GM23338 (cell line): ENCODE results near the gene STAT4. TPM values are rescaled to one million over a fixed set of nuclear protein-coding genes. Genes with fewer than 3 reads are reported as not detected.

Experiments
- ATAC-seq: fragments of 200-7000 bp; cut with Tn5 transposase; 3 replicates; pipeline ENCODE4 v1.9.1; 2020
- DNase-seq: peaks from one replicate; pipeline ENCODE4 v3.0.0-alpha.2; 2015; ENCODE audit warnings: low spot score
- H2AFZ ChIP-seq: fragments of 200-600 bp; sonication (generic); 2 replicates; pipeline ENCODE4 v1.8.0; 2016; ENCODE audit warnings: antibody characterized with exemption, mild to moderate bottlenecking, moderate library complexity
- H3F3A ChIP-seq: fragments of 200-600 bp; sonication (generic); replicated peaks from 2 replicates; pipeline ENCODE4 v1.8.0; 2017; ENCODE audit warnings: antibody characterized with exemption, mixed run types, low read depth
- H3K27ac ChIP-seq: fragments of 200-600 bp; sonication (generic); 2 replicates; pipeline ENCODE4 v1.6.1; 2016; ENCODE audit warnings: low read depth
- H3K27me3 ChIP-seq: fragments of 200-600 bp; sonication (generic); 2 replicates; pipeline ENCODE4 v1.8.0; 2016; ENCODE audit warnings: mild to moderate bottlenecking, mixed run types, moderate library complexity; ENCODE audit not compliant: insufficient read depth
- H3K36me3 ChIP-seq: fragments of 200-600 bp; sonication (generic); 2 replicates; pipeline ENCODE4 v1.8.0; 2016; ENCODE audit warnings: mild to moderate bottlenecking; ENCODE audit not compliant: insufficient read depth
- H3K4me1 ChIP-seq: fragments of 200-600 bp; sonication (generic); 2 replicates; pipeline ENCODE4 v1.8.0; 2016; ENCODE audit warnings: mild to moderate bottlenecking, moderate library complexity; ENCODE audit not compliant: insufficient read depth
- H3K4me2 ChIP-seq: fragments of 200-600 bp; sonication (generic); 2 replicates; pipeline ENCODE4 v1.7.1; 2017; ENCODE audit warnings: mixed run types
- H3K4me3 ChIP-seq: fragments of 200-600 bp; sonication (generic); 2 replicates; pipeline ENCODE4 v1.6.1; 2016; ENCODE audit warnings: mixed run types
- H3K79me2 ChIP-seq: fragments of 200-600 bp; sonication (generic); replicated peaks from 2 replicates; pipeline ENCODE4 v1.8.0; 2017; ENCODE audit warnings: mild to moderate bottlenecking; ENCODE audit not compliant: insufficient read depth
- H3K9me2 ChIP-seq: fragments of 200-600 bp; sonication (generic); 2 replicates; pipeline ENCODE4 v1.8.0; 2017; ENCODE audit not compliant: insufficient read depth
- H4K20me1 ChIP-seq: fragments of 200-600 bp; sonication (generic); replicated peaks from 2 replicates; pipeline ENCODE4 v1.8.0; 2017; ENCODE audit warnings: mild to moderate bottlenecking; ENCODE audit not compliant: insufficient read depth
- H3K27ac Mint-ChIP-seq: 2 replicates; pipeline ENCODE4 v1.8.0; 2020; ENCODE audit warnings: inconsistent platforms, mild to moderate bottlenecking, moderate library complexity, mixed read lengths
- H3K27me3 Mint-ChIP-seq: 3 replicates; pipeline ENCODE4 v1.8.0; 2022; ENCODE audit warnings: low read depth, mild to moderate bottlenecking, moderate library complexity, mixed read lengths, inconsistent platforms; ENCODE audit not compliant: insufficient read depth, poor library complexity
- H3K36me3 Mint-ChIP-seq: 3 replicates; pipeline ENCODE4 v1.8.0; 2021; ENCODE audit warnings: low read depth, mild to moderate bottlenecking, inconsistent platforms, moderate library complexity, mixed read lengths
- H3K4me1 Mint-ChIP-seq: 3 replicates; pipeline ENCODE4 v1.8.0; 2020; ENCODE audit warnings: mild to moderate bottlenecking, inconsistent platforms, mixed read lengths
- H3K4me3 Mint-ChIP-seq: 3 replicates; pipeline ENCODE4 v1.8.0; 2021; ENCODE audit warnings: moderate library complexity, mild to moderate bottlenecking, inconsistent platforms, mixed read lengths
- H3K9me3 Mint-ChIP-seq: 3 replicates; pipeline ENCODE4 v1.8.0; 2020; ENCODE audit warnings: moderate library complexity, mild to moderate bottlenecking, inconsistent platforms, mixed read lengths
- CREB1 ChIP-seq: fragments of 250-450 bp; sonication (Bioruptor Pico); IDR thresholded peaks from 2 replicates; pipeline ENCODE4 v1.5.0; 2020; ENCODE audit warnings: low read depth, mild to moderate bottlenecking, moderate library complexity
- EZH2 ChIP-seq: fragments of 200-600 bp; sonication (generic); IDR thresholded peaks from one replicate; pipeline ENCODE4 v1.8.0; 2017; ENCODE audit warnings: antibody characterized with exemption, mild to moderate bottlenecking, low read depth; ENCODE audit not compliant: unreplicated experiment
- EZH2phosphoT487 ChIP-seq: fragments of 200-600 bp; sonication (generic); IDR thresholded peaks from one replicate; pipeline ENCODE4 v1.8.1; 2018; ENCODE audit warnings: antibody characterized with exemption; ENCODE audit not compliant: unreplicated experiment
- JUNB ChIP-seq: IDR thresholded peaks from one replicate; pipeline ENCODE4 v1.6.1; 2016; ENCODE audit warnings: antibody characterized with exemption; ENCODE audit not compliant: unreplicated experiment
- NANOG ChIP-seq: IDR thresholded peaks from 2 replicates; pipeline ENCODE4 v1.6.1; 2016; ENCODE audit warnings: antibody characterized with exemption, borderline replicate concordance
- POLR2AphosphoS5 ChIP-seq: IDR thresholded peaks from 2 replicates; pipeline ENCODE4 v1.6.1; 2016; ENCODE audit warnings: antibody characterized with exemption, low read depth
- STAT1 ChIP-seq: IDR thresholded peaks from one replicate; pipeline ENCODE4 v1.6.1; 2016; ENCODE audit warnings: antibody characterized with exemption; ENCODE audit not compliant: unreplicated experiment
- ZNF114 ChIP-seq: fragments of 250-450 bp; sonication (Bioruptor Pico); IDR thresholded peaks from 2 replicates; pipeline ENCODE4 v1.5.0; 2020; ENCODE audit warnings: mild to moderate bottlenecking, moderate library complexity
- ZNF331 ChIP-seq: fragments of 250-450 bp; sonication (Bioruptor Pico); IDR thresholded peaks from 2 replicates; pipeline ENCODE4 v1.5.0; 2020; ENCODE audit warnings: low read depth, mild to moderate bottlenecking, moderate library complexity
- polyA plus RNA-seq: library from polyadenylated mRNA; unstranded; fragments of >200 nt; fragmentation: Nextera tagmentation; extraction: Ambion mirVana; gene quantifications from 2 replicates; pipeline ENCODE4 v1.2.1, GENCODE V29; 2016
- total RNA-seq: library from RNA; depleted of rRNA; stranded (reverse); fragments of >200 nt; shearing (Covaris generic); gene quantifications from 2 replicates; pipeline ENCODE4 v1.2.3, GENCODE V29; 2014
- TF ChIP-seq, protein P1 (sequence below), 2 experiments: fragments of 200-600 bp in 1 of 2; sonication (generic) in 1 of 2; conservative IDR thresholded peaks; 2 replicates each; pipeline versions ENCODE4 v1.5.1 to v1.6.1; 2016 to 2017; ENCODE audit warnings: antibody characterized with exemption in 2 of 2, low read depth in 2 of 2, mild to moderate bottlenecking in 2 of 2, moderate library complexity in 1 of 2
- TF ChIP-seq, protein P2 (sequence below): IDR thresholded peaks from one replicate; pipeline ENCODE4 v1.6.1; 2018; ENCODE audit warnings: antibody characterized with exemption; ENCODE audit not compliant: unreplicated experiment
- TF ChIP-seq, protein P3 (sequence below): fragments of 250-450 bp; sonication (Bioruptor Pico); IDR thresholded peaks from 2 replicates; pipeline ENCODE4 v1.5.0; 2020; ENCODE audit warnings: mild to moderate bottlenecking, moderate library complexity
- TF ChIP-seq, protein P4 (sequence below): IDR thresholded peaks from 2 replicates; pipeline ENCODE4 v1.6.1; 2016; ENCODE audit warnings: antibody characterized with exemption

Gene STAT4
- total and polyA plus RNA-seq, 2 experiments from 2014 or later: 0.52 to 0.86 TPM

DNA sequence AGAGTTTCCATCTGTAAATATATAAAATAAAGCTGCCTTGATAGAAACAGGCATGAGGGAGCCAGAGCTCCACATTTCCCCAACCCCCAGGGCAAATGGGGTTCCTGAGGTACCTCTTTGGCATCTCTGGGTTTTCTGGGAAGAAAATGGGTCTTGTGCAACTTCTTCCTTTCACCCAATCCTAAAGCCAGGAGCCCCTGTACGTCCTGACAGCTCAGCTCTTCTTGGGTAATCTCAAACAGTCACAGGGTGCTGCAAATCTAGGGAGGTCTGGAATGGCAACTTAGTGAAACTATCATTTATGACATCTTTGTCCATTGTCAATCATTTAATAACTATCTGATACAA lies 100.2 kb downstream of the STAT4 start:
- H3K4me1 Mint-ChIP-seq: peaks cover 4% of the 10 kb centered on the region; the same call in 2 of the 3 replicates
- no peak for DNase-seq
- H2AFZ ChIP-seq: no peak overlapping the region
- H3K4me1 ChIP-seq: no peaks in the 10 kb centered on the region
- peaks cover 3% of the 10 kb centered on the region for H3K27me3 Mint-ChIP-seq
- no peaks in the 10 kb centered on the region for H3K27me3 ChIP-seq
- peaks cover 16% of the 10 kb centered on the region; the same call in 1 of the 2 replicates for H3K9me2 ChIP-seq
- H3K4me3 Mint-ChIP-seq: no peak overlapping the region
- no peak overlapping the region for H3K4me3 ChIP-seq
- H4K20me1 ChIP-seq: no peaks in the 10 kb centered on the region
- TF ChIP-seq POLR2AphosphoS5 (no peak), CREB1 (CRISPR knock-in tag) (no peak), EZH2phosphoT487 (no peak), JUNB (no peak), ZNF331 (CRISPR knock-in tag) (no peak), STAT1 (no peak), ZNF114 (CRISPR knock-in tag) (no peak), NANOG (no peak), EZH2 (no peak)
- TF ChIP-seq, protein P1, sequence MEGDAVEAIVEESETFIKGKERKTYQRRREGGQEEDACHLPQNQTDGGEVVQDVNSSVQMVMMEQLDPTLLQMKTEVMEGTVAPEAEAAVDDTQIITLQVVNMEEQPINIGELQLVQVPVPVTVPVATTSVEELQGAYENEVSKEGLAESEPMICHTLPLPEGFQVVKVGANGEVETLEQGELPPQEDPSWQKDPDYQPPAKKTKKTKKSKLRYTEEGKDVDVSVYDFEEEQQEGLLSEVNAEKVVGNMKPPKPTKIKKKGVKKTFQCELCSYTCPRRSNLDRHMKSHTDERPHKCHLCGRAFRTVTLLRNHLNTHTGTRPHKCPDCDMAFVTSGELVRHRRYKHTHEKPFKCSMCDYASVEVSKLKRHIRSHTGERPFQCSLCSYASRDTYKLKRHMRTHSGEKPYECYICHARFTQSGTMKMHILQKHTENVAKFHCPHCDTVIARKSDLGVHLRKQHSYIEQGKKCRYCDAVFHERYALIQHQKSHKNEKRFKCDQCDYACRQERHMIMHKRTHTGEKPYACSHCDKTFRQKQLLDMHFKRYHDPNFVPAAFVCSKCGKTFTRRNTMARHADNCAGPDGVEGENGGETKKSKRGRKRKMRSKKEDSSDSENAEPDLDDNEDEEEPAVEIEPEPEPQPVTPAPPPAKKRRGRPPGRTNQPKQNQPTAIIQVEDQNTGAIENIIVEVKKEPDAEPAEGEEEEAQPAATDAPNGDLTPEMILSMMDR (conservative IDR thresholded peaks at IDR 0.05; ENCODE audit: low read depth in 2 of 2): no peak
- TF ChIP-seq, protein P2, sequence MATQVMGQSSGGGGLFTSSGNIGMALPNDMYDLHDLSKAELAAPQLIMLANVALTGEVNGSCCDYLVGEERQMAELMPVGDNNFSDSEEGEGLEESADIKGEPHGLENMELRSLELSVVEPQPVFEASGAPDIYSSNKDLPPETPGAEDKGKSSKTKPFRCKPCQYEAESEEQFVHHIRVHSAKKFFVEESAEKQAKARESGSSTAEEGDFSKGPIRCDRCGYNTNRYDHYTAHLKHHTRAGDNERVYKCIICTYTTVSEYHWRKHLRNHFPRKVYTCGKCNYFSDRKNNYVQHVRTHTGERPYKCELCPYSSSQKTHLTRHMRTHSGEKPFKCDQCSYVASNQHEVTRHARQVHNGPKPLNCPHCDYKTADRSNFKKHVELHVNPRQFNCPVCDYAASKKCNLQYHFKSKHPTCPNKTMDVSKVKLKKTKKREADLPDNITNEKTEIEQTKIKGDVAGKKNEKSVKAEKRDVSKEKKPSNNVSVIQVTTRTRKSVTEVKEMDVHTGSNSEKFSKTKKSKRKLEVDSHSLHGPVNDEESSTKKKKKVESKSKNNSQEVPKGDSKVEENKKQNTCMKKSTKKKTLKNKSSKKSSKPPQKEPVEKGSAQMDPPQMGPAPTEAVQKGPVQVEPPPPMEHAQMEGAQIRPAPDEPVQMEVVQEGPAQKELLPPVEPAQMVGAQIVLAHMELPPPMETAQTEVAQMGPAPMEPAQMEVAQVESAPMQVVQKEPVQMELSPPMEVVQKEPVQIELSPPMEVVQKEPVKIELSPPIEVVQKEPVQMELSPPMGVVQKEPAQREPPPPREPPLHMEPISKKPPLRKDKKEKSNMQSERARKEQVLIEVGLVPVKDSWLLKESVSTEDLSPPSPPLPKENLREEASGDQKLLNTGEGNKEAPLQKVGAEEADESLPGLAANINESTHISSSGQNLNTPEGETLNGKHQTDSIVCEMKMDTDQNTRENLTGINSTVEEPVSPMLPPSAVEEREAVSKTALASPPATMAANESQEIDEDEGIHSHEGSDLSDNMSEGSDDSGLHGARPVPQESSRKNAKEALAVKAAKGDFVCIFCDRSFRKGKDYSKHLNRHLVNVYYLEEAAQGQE: no peak
- TF ChIP-seq, protein P3, sequence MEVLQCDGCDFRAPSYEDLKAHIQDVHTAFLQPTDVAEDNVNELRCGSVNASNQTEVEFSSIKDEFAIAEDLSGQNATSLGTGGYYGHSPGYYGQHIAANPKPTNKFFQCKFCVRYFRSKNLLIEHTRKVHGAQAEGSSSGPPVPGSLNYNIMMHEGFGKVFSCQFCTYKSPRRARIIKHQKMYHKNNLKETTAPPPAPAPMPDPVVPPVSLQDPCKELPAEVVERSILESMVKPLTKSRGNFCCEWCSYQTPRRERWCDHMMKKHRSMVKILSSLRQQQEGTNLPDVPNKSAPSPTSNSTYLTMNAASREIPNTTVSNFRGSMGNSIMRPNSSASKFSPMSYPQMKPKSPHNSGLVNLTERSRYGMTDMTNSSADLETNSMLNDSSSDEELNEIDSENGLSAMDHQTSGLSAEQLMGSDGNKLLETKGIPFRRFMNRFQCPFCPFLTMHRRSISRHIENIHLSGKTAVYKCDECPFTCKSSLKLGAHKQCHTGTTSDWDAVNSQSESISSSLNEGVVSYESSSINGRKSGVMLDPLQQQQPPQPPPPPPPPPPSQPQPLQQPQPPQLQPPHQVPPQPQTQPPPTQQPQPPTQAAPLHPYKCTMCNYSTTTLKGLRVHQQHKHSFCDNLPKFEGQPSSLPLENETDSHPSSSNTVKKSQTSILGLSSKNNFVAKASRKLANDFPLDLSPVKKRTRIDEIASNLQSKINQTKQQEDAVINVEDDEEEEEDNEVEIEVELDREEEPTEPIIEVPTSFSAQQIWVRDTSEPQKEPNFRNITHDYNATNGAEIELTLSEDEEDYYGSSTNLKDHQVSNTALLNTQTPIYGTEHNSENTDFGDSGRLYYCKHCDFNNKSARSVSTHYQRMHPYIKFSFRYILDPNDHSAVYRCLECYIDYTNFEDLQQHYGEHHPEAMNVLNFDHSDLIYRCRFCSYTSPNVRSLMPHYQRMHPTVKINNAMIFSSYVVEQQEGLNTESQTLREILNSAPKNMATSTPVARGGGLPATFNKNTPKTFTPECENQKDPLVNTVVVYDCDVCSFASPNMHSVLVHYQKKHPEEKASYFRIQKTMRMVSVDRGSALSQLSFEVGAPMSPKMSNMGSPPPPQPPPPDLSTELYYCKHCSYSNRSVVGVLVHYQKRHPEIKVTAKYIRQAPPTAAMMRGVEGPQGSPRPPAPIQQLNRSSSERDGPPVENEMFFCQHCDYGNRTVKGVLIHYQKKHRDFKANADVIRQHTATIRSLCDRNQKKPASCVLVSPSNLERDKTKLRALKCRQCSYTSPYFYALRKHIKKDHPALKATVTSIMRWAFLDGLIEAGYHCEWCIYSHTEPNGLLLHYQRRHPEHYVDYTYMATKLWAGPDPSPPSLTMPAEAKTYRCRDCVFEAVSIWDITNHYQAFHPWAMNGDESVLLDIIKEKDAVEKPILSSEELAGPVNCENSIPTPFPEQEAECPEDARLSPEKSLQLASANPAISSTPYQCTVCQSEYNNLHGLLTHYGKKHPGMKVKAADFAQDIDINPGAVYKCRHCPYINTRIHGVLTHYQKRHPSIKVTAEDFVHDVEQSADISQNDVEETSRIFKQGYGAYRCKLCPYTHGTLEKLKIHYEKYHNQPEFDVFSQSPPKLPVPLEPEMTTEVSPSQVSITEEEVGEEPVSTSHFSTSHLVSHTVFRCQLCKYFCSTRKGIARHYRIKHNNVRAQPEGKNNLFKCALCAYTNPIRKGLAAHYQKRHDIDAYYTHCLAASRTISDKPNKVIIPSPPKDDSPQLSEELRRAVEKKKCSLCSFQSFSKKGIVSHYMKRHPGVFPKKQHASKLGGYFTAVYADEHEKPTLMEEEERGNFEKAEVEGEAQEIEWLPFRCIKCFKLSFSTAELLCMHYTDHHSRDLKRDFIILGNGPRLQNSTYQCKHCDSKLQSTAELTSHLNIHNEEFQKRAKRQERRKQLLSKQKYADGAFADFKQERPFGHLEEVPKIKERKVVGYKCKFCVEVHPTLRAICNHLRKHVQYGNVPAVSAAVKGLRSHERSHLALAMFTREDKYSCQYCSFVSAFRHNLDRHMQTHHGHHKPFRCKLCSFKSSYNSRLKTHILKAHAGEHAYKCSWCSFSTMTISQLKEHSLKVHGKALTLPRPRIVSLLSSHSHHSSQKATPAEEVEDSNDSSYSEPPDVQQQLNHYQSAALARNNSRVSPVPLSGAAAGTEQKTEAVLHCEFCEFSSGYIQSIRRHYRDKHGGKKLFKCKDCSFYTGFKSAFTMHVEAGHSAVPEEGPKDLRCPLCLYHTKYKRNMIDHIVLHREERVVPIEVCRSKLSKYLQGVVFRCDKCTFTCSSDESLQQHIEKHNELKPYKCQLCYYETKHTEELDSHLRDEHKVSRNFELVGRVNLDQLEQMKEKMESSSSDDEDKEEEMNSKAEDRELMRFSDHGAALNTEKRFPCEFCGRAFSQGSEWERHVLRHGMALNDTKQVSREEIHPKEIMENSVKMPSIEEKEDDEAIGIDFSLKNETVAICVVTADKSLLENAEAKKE: no peak
- TF ChIP-seq, protein P4, sequence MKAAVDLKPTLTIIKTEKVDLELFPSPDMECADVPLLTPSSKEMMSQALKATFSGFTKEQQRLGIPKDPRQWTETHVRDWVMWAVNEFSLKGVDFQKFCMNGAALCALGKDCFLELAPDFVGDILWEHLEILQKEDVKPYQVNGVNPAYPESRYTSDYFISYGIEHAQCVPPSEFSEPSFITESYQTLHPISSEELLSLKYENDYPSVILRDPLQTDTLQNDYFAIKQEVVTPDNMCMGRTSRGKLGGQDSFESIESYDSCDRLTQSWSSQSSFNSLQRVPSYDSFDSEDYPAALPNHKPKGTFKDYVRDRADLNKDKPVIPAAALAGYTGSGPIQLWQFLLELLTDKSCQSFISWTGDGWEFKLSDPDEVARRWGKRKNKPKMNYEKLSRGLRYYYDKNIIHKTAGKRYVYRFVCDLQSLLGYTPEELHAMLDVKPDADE: no peak
- no peaks in the 10 kb centered on the region for H3K36me3 Mint-ChIP-seq
- H3K36me3 ChIP-seq: no peaks in the 10 kb centered on the region
- no peaks in the 10 kb centered on the region for H3F3A ChIP-seq
- no peak overlapping the region for H3K27ac Mint-ChIP-seq
- no peaks in the 10 kb centered on the region for H3K79me2 ChIP-seq
- no peak overlapping the region for H3K27ac ChIP-seq
- H3K4me2 ChIP-seq: no peak overlapping the region
- no peak for ATAC-seq
- H3K9me3 Mint-ChIP-seq: no peaks in the 10 kb centered on the region
